GM12891 (cell line): ENCODE data around the gene TAB2.

Experiments used
- POLR2A ChIP-seq: IDR thresholded peaks from 2 replicates; pipeline ENCODE4 v1.6.1; 2011; ENCODE audit warnings: low read depth, low read length, control low read depth
- TAF1 ChIP-seq: IDR thresholded peaks from 2 replicates; pipeline ENCODE4 v1.6.1; 2011; ENCODE audit warnings: low read depth, low read length, control low read depth

- no peak for TF ChIP-seq TAF1
- TF ChIP-seq POLR2A: no peak
Measured at GRCh38 chr6:149268146-149268545, 49.4 kb upstream of the TAB2 start.
